CD8-positive, alpha-beta memory T cell (primary cell): Measurements from ENCODE around the gene RPRD2. TPM values are rescaled to one million over a fixed set of nuclear protein-coding genes. Genes with fewer than 3 reads are reported as not detected.
"Not testable (repeated sequence)": the region's sequence is repeated elsewhere in the genome, so short reads cannot be mapped to it uniquely, and the experiment has no call there.

Experiments used
- CTCF ChIA-PET: fragments of 350-600 bp; sonication (Branson Sonifier 250); formaldehyde crosslinking; loops from one replicate; lab custom pipeline; 2021; ENCODE audit warnings: antibody characterized with exemption; lab: Charles Lee
- POLR2A ChIA-PET: fragments of 350-600 bp; sonication (Branson Sonifier 250); formaldehyde crosslinking; loops from one replicate; lab custom pipeline; 2021; ENCODE audit warnings: antibody characterized with exemption; lab: Charles Lee
- DNase-seq, 5 donors: peaks; one replicate each; pipeline versions ENCODE4 v3.0.0 to v3.0.0-alpha.2; 2020 to 2022; ENCODE audit warnings: mixed read lengths in 1 of 5
- H3K27ac ChIP-seq: one replicate; pipeline ENCODE4 v1.7.0; 2013; ENCODE audit warnings: low read depth, mild to moderate bottlenecking, low read length, moderate library complexity
- H3K27me3 ChIP-seq: 2 replicates; pipeline ENCODE4 v1.7.0; 2013; ENCODE audit warnings: low read length, mild to moderate bottlenecking; ENCODE audit not compliant: insufficient read depth, poor library complexity, severe bottlenecking
- H3K36me3 ChIP-seq: 2 replicates; pipeline ENCODE4 v1.7.0; 2013; ENCODE audit warnings: mild to moderate bottlenecking, low read length, moderate library complexity; ENCODE audit not compliant: insufficient read depth
- H3K4me1 ChIP-seq: 2 replicates; pipeline ENCODE4 v1.7.0; 2013; ENCODE audit warnings: mild to moderate bottlenecking, low read length, moderate library complexity; ENCODE audit not compliant: insufficient read depth
- H3K4me3 ChIP-seq: 2 replicates; pipeline ENCODE4 v1.7.0; 2013; ENCODE audit warnings: mild to moderate bottlenecking, low read length
- H3K9me3 ChIP-seq: 2 replicates; pipeline ENCODE4 v1.7.0; 2013; ENCODE audit warnings: mild to moderate bottlenecking, low read length
- H3K27ac Mint-ChIP-seq, 8 donors: one replicate each; pipeline ENCODE4 v1.8.0; 2020 to 2021; ENCODE audit warnings: mixed read lengths in 8 of 8, mild to moderate bottlenecking in 6 of 8, inconsistent platforms in 3 of 8, moderate library complexity in 3 of 8
- H3K27me3 Mint-ChIP-seq, 2 donors: one replicate each; pipeline ENCODE4 v1.8.0; 2020 to 2021; ENCODE audit warnings: mixed read lengths in 2 of 2, mild to moderate bottlenecking in 1 of 2, moderate library complexity in 1 of 2
- H3K36me3 Mint-ChIP-seq, 3 donors: one replicate each; pipeline ENCODE4 v1.8.0; 2020 to 2021; ENCODE audit warnings: mixed read lengths in 3 of 3, inconsistent platforms in 1 of 3, mild to moderate bottlenecking in 1 of 3
- H3K4me1 Mint-ChIP-seq, 3 donors: one replicate each; pipeline ENCODE4 v1.8.0; 2020 to 2021; ENCODE audit warnings: mixed read lengths in 3 of 3, inconsistent platforms in 1 of 3, mild to moderate bottlenecking in 1 of 3
- H3K4me3 Mint-ChIP-seq, 7 donors: one replicate each; pipeline ENCODE4 v1.8.0; 2020 to 2021; ENCODE audit warnings: mixed read lengths in 7 of 7, mild to moderate bottlenecking in 6 of 7, moderate library complexity in 4 of 7, inconsistent platforms in 2 of 7
- H3K9me3 Mint-ChIP-seq, 5 donors: one replicate each; pipeline ENCODE4 v1.8.0; 2020 to 2022; ENCODE audit warnings: mixed read lengths in 5 of 5, mild to moderate bottlenecking in 3 of 5, moderate library complexity in 2 of 5, inconsistent platforms in 1 of 5
- polyA plus RNA-seq: library from polyadenylated mRNA; unstranded; fragments of 300-500 nt; fragmentation: Illumina TruSeq; gene quantifications from one replicate; pipeline ENCODE4 v1.2.3, GENCODE V29; 2021
- total RNA-seq, 2 experiments: library from RNA; stranded (reverse); gene quantifications; one replicate each; pipeline ENCODE4 v1.2.3, GENCODE V29; 2021

Gene RPRD2
- total and polyA plus RNA-seq, 3 experiments from 2014 or later: 24.1 to 40.5 (median 26.4) TPM

DNA sequence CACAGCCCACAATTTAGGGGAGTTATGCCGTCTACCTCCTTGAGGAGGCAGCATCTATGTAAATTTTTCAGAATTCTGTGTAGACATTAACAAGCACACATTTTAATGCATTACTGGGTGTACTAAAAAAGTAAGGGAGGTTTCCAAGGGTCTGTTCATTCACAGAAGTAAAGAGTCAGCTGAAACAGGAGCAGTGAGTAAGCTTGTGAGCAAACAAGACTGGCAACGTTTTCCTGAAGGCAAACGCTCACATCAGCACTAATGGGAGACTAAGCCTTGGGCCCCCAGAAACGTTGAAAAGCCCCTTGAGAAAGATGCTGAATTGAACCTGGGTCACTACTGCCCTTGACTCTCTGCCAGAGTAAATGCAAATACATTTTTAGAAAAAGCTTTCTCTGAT, 25.7 kb downstream of the RPRD2 start:
- peaks cover 26% of the 10 kb centered on the region for H3K4me1 ChIP-seq
- ChIA-PET CTCF (no interaction called here), POLR2A (no interaction called here)
- Mint-ChIP-seq H3K4me3 (no peak overlapping the region), H3K4me1 (peaks cover 49 to 83% (median 68%) of the 10 kb centered on the region in 3 donors), H3K9me3 (no peaks in the 10 kb centered on the region), H3K27me3 (no peaks in the 10 kb centered on the region), H3K36me3 (peaks cover 0 to 8% (median 2%) of the 10 kb centered on the region in 3 donors), H3K27ac (peak overlapping the region in 3 of 8 donors; percentile 1 to 42 (median 11))
- H3K27me3 ChIP-seq: no peaks in the 10 kb centered on the region
- peaks cover 7% of the 10 kb centered on the region for H3K36me3 ChIP-seq
- no peak overlapping the region for H3K4me3 ChIP-seq
- no peaks in the 10 kb centered on the region for H3K9me3 ChIP-seq
- no peak for DNase-seq
- H3K27ac ChIP-seq: no peak overlapping the region

DNA sequence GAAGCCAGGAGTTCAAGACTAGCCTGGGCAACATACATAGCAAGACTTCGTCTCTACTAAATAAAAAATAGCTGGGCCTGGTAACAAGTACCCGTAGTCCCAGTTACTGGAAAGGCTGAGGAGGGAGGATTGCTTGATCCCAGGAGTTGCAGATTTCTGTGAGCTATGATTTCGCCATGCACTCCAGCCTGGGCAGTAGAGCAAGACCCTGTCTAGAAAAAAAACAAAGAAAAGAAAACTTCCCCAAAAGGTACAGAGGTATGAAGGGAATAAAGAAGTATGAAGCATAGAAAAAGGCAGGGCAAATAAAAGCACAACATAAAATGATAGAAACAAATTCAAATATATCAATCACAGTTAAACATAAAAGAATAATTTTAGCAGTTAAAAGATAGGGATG, 28.7 kb downstream of the RPRD2 start:
- H3K4me1 ChIP-seq: peaks cover 13% of the 10 kb centered on the region
- H3K27me3 ChIP-seq: no peaks in the 10 kb centered on the region
- H3K4me3 ChIP-seq: no peak overlapping the region
- POLR2A ChIA-PET: no interaction called here
- CTCF ChIA-PET: no interaction called here
- H3K4me3 Mint-ChIP-seq: no peak overlapping the region
- peaks cover 7% of the 10 kb centered on the region for H3K36me3 ChIP-seq
- H3K27me3 Mint-ChIP-seq: no peaks in the 10 kb centered on the region
- H3K9me3 Mint-ChIP-seq: no peaks in the 10 kb centered on the region
- no peak for DNase-seq
- H3K36me3 Mint-ChIP-seq: peaks cover 9 to 21% (median 15%) of the 10 kb centered on the region in 3 donors
- no peaks in the 10 kb centered on the region for H3K9me3 ChIP-seq
- H3K27ac Mint-ChIP-seq: peak overlapping the region in 4 of 8 donors; percentile 5 to 68 (median 30)
- peaks cover 42 to 76% (median 67%) of the 10 kb centered on the region in 3 donors for H3K4me1 Mint-ChIP-seq
- H3K27ac ChIP-seq: no peak overlapping the region

DNA sequence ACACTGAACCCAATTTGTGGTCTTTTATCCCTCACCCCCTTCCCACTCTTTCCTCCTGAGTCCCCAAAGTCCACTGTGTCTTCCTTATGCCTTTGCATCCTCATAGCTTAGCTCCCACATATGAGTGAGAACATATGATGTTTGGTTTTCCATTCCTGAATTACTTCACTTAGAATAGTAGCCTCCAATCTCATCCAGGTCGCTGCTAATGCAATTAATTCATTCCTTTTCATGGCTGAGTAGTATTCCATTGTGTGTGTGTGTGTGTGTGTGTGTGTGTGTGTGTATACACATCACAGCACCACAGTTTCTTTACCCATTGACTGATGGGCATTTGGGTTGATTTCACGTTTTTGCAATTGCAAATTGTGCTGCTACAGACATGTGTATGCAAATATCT, 31.2 kb downstream of the RPRD2 start:
- H3K27ac ChIP-seq, H3K4me3 Mint-ChIP-seq, POLR2A ChIA-PET, H3K27me3 Mint-ChIP-seq, H3K9me3 Mint-ChIP-seq, H3K9me3 ChIP-seq, CTCF ChIA-PET, H3K4me1 ChIP-seq, DNase-seq, H3K4me3 ChIP-seq, H3K36me3 ChIP-seq, H3K27me3 ChIP-seq: not testable (repeated sequence)
- Mint-ChIP-seq H3K27ac (peak overlapping the region in 1 of 8 donors; percentile 26), H3K36me3 (peaks cover 12 to 21% (median 15%) of the 10 kb centered on the region in 3 donors), H3K4me1 (peaks cover 36 to 62% (median 61%) of the 10 kb centered on the region in 3 donors)

DNA sequence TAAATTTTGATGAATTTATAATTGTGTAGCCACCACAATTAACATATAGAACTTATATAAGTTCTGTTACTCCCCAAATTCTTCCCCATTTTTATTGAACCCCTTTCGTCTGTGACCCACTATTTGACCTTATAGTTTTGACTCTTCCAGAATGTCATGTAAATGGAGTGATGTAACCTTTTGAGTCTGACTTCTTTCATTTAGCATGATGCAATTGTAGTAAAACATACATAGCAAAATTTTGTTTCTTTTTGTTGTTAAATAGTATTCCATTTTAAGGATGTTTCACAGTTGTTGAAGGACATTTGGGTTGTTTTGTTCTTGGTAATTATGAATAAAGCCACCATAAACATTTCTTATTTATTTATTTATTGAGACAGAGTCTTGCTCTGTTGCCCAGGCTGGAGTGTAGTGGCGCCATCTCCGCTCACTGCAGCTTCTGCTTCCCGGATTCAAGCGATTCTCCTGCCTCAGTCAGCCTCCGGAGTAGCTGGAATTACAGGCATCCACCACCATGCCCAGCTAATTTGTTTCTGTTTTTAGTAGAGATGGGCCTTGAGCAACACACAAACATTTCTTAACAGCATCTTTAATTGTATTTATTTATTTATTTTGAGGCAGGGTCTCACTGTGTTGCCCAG, 33.6 kb downstream of the RPRD2 start:
- H3K36me3 ChIP-seq: no peaks in the 10 kb centered on the region
- no peak for DNase-seq
- no peaks in the 10 kb centered on the region for H3K27me3 Mint-ChIP-seq
- H3K36me3 Mint-ChIP-seq: peaks cover 12 to 23% (median 15%) of the 10 kb centered on the region in 3 donors
- H3K4me3 ChIP-seq: no peak overlapping the region
- H3K9me3 Mint-ChIP-seq: no peaks in the 10 kb centered on the region
- no peak overlapping the region for H3K27ac ChIP-seq
- peaks cover 34 to 49% (median 48%) of the 10 kb centered on the region in 3 donors for H3K4me1 Mint-ChIP-seq
- H3K9me3 ChIP-seq: no peaks in the 10 kb centered on the region
- CTCF ChIA-PET: no interaction called here
- POLR2A ChIA-PET: no interaction called here
- no peak overlapping the region for H3K4me3 Mint-ChIP-seq
- no peaks in the 10 kb centered on the region for H3K4me1 ChIP-seq
- peak overlapping the region in 1 of 8 donors; percentile 84 for H3K27ac Mint-ChIP-seq
- no peaks in the 10 kb centered on the region for H3K27me3 ChIP-seq

DNA sequence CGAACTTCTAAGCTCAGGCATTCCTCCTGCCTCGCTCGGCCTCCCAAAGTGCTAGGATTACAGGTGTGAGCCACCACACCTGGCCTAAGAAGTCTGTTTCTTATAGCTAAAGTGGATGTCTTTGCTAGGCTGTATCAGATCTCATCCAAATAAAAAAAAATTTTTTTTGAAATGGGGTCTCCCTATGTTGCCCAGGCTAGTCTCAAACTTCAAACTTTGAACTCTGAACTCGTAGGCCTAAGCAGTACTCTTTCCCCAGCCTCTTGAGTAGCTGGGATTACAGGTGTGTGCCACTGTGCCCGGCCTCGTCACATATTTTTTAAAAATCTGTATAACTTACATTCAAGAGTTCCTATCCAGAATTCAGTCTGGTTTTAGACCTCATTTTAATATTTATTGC, 40.5 kb downstream of the RPRD2 start:
- POLR2A ChIA-PET: no interaction called here
- no peaks in the 10 kb centered on the region for H3K27me3 Mint-ChIP-seq
- peak overlapping the region in 1 of 8 donors; percentile 59 for H3K27ac Mint-ChIP-seq
- H3K4me1 Mint-ChIP-seq: peaks cover 53 to 78% (median 68%) of the 10 kb centered on the region in 3 donors
- no peak for DNase-seq
- Histone ChIP-seq H3K4me1 (peaks cover 9% of the 10 kb centered on the region), H3K27me3 (no peaks in the 10 kb centered on the region), H3K27ac (no peak overlapping the region), H3K4me3 (no peak overlapping the region), H3K9me3 (no peaks in the 10 kb centered on the region), H3K36me3 (no peaks in the 10 kb centered on the region)
- CTCF ChIA-PET: interaction anchor here (1.5 kb wide), 1 partner anchor 10 kb away, joined by 4 read pairs; no protein-coding TSS in a partner anchor
- H3K36me3 Mint-ChIP-seq: peaks cover 0 to 13% (median 3%) of the 10 kb centered on the region in 3 donors
- H3K4me3 Mint-ChIP-seq: no peak overlapping the region
- no peaks in the 10 kb centered on the region for H3K9me3 Mint-ChIP-seq

DNA sequence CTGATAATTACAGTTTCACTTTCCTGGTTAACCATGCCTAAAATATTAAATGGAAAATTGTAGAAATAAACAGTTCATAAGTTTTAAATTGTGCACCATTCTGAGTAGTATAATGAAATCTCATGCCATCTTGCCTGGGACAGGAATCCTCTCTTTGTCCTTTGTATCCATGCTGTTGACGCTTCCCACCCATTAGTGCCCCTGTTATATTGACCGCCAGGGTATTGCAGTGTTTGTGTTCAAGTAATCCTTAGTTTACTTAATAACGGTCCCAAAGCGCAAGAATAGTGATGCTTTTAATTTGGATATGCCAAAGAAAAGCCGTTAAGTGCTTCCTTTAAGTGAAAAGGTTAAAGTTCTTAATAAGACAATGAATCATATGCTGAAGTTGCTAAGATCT, 41.7 kb downstream of the RPRD2 start:
- peaks cover 0 to 12% (median 0%) of the 10 kb centered on the region in 3 donors for H3K36me3 Mint-ChIP-seq
- H3K9me3 ChIP-seq: no peaks in the 10 kb centered on the region
- peak overlapping the region in 1 of 7 donors; percentile 10 for H3K4me3 Mint-ChIP-seq
- peaks cover 9% of the 10 kb centered on the region for H3K4me1 ChIP-seq
- no peak overlapping the region for H3K4me3 ChIP-seq
- no peak for DNase-seq
- H3K4me1 Mint-ChIP-seq: peaks cover 53 to 77% (median 68%) of the 10 kb centered on the region in 3 donors
- no peaks in the 10 kb centered on the region for H3K9me3 Mint-ChIP-seq
- no peaks in the 10 kb centered on the region for H3K36me3 ChIP-seq
- H3K27ac ChIP-seq: no peak overlapping the region
- ChIA-PET CTCF (no interaction called here), POLR2A (no interaction called here)
- H3K27me3 Mint-ChIP-seq: no peaks in the 10 kb centered on the region
- peak overlapping the region in 4 of 8 donors; percentile 18 to 75 (median 46) for H3K27ac Mint-ChIP-seq
- no peaks in the 10 kb centered on the region for H3K27me3 ChIP-seq

DNA sequence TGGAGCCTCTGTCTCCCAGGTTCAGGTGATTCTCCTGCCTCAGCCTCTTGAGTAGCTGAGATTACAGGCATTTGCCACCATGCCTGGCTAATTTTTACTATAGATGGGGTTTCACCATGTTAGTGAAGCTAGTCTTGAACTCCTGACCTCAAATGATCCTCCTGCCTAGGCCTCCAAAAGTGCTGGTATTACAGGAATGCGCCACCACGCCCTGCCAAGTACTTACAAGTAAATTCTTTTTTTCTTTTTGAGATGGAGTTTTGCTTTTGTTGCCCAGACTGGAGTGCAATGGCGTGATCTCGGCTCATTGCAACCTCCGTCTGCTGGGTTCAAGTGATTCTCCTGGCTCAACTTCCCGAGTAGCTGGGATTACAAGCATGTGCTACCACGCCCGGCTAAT, 42.5 kb downstream of the RPRD2 start:
- Histone ChIP-seq H3K27me3 (no peaks in the 10 kb centered on the region), H3K9me3 (no peaks in the 10 kb centered on the region), H3K4me3 (no peak overlapping the region), H3K36me3 (no peaks in the 10 kb centered on the region), H3K4me1 (peaks cover 9% of the 10 kb centered on the region), H3K27ac (no peak overlapping the region)
- ChIA-PET POLR2A (no interaction called here), CTCF (no interaction called here)
- H3K27me3 Mint-ChIP-seq: no peaks in the 10 kb centered on the region
- no peak overlapping the region for H3K27ac Mint-ChIP-seq
- no peaks in the 10 kb centered on the region for H3K9me3 Mint-ChIP-seq
- no peak overlapping the region for H3K4me3 Mint-ChIP-seq
- peaks cover 54 to 80% (median 70%) of the 10 kb centered on the region in 3 donors for H3K4me1 Mint-ChIP-seq
- no peak for DNase-seq
- H3K36me3 Mint-ChIP-seq: peaks cover 0 to 12% (median 0%) of the 10 kb centered on the region in 3 donors

DNA sequence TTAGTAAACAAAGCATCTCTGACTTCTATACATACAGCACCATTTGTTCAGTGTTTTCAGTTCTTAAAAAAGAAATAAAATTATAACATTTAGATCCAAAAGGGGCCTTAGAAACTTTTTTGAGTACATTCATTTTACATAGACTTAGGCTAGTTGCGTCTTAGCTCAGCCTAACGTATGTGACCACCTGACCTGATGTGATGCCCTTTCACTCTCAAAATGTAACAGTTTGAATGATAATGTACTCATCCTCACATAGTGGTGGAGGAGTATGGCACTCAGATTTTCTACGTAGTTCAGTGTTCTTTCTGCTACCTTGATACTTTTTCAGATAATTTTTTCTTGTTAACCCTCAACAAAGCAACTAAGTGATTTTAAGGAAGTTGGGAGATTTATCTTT, 43.4 kb downstream of the RPRD2 start:
- CTCF ChIA-PET: interaction anchor here (0.6 kb wide), 1 partner anchor 77 kb away, joined by 3 read pairs; no protein-coding TSS in a partner anchor
- Histone ChIP-seq H3K4me3 (no peak overlapping the region), H3K36me3 (no peaks in the 10 kb centered on the region), H3K4me1 (peaks cover 9% of the 10 kb centered on the region), H3K27me3 (no peaks in the 10 kb centered on the region), H3K9me3 (no peaks in the 10 kb centered on the region), H3K27ac (no peak overlapping the region)
- H3K4me3 Mint-ChIP-seq: no peak overlapping the region
- H3K27me3 Mint-ChIP-seq: no peaks in the 10 kb centered on the region
- DNase-seq: no peak
- peak overlapping the region in 2 of 8 donors; percentile 26 to 35 for H3K27ac Mint-ChIP-seq
- no peaks in the 10 kb centered on the region for H3K9me3 Mint-ChIP-seq
- H3K36me3 Mint-ChIP-seq: peaks cover 0 to 12% (median 0%) of the 10 kb centered on the region in 3 donors
- H3K4me1 Mint-ChIP-seq: peaks cover 56 to 85% (median 73%) of the 10 kb centered on the region in 3 donors
- POLR2A ChIA-PET: no interaction called here
